ENCODE measurements around the gene RRM1. TPM values are rescaled to one million over a fixed set of nuclear protein-coding genes. Genes with fewer than 3 reads are reported as not detected.
"Not testable (repeated sequence)": the region's sequence is repeated elsewhere in the genome, so short reads cannot be mapped to it uniquely, and the experiment has no call there.

The RRM1 gene
- total RNA-seq, 1 experiment from 2014 or later = 250 TPM

DNA sequence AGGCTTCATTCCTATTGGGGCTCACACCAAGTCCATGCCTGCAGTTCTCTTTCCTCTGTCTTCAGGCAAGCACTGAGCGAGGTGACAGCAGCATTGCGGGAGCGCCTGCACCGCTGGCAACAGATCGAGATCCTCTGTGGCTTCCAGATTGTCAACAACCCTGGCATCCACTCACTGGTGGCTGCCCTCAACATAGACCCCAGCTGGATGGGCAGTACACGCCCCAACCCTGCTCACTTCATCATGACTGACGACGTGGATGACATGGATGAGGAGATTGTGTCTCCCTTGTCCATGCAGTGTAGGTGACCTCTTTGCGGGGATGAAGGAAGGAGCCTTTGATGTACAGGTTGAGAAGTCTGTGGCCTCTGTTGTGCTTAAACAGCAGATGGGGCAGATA, 11.4 kb upstream of the RRM1 start:
- DNase-seq (ENCODE audit: low read depth) = no peak

DNA sequence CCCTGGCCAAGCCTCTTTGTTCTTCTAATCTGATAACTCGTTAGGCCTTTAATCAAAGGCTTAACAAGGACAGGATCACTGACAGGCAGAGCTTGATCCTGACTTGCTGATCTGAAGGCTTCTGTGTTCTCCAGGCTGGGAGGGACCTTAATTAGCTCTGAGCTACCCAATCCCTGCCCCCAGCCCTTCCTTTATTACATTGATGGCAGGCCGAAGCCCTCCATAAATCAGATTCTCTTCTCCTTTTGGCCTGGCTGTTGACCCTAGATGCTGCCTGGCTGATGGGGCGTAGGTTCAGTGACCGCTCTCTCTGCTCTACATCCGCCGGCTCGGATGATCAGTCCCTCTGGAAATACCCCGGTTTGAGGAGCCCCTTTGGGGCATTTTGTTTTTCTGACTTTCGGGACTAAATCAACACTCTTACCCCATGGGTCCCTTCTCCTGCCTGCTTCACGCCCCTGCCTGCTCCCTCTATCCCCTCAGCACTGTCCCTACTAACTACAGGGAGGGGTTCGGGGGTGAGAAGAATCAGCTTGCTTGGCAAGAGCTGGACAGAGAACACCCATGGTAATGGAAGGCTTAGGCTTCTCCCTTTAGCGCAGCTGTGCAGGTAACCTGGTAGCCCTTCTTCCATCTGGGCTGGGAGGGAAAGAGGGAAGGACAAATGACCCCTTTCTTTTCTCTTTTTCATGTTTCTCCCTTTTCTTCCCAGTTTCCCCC, 10.0 kb upstream of the RRM1 start:
- no peak for DNase-seq (ENCODE audit: low read depth)

GRCh38 chr11:4085575-4085974, 9.0 kb upstream of the RRM1 start:
- no peak for DNase-seq (ENCODE audit: low read depth)

GRCh38 chr11:4086575-4087353, 7.8 kb upstream of the RRM1 start:
- DNase-seq (ENCODE audit: low read depth) = no peak

DNA sequence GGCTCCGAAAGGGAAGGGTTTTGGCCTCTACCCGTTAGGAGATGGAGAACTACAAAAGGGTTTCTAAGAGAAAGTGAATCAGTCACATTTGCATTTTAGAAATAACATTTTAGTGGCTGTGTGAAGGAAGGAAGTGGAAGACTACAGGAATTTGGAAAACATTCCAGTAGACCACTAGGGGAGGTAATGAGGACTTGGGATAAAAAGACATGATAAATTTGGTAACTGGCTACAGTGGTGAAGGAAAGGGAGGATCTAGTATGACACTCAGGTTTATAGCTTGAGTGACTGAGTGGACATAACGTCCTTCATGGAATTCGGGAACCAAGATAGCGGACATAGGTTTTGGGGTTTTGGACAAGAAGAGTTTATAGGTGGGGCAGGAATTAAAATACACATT, 7.0 kb upstream of the RRM1 start:
- peak; percentile 47 for DNase-seq (ENCODE audit: low read depth)

- no peak for DNase-seq (ENCODE audit: low read depth)
Measured at GRCh38 chr11:4090258-4090657, 4.3 kb upstream of the RRM1 start.

DNA sequence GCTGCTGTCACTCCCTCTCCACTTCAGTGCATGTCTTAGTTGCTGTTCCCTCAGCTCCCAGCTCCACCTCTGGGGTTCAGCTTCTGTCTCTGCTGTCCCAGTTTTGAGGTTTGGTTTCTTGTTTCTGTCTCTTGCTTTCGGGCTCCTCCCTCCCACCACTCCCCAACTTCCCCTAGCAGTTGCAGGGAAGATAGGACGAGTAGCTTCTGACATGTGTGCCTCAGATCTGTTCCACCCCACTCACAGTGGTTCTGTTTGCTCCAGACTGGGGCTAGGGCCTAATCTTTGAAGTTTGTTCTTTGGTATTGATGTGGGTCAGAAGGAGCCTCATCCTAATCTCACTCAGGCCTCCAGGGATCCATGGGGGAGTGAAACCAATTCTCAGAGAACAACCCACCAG, 2.6 kb upstream of the RRM1 start:
- DNase-seq (ENCODE audit: low read depth) = no peak

- DNase-seq (ENCODE audit: low read depth) = no peak
Measured at GRCh38 chr11:4093519-4094347, 866 bp upstream of the RRM1 start.

GRCh38 chr11:4095509-4096230, 1.1 kb downstream of the RRM1 start:
- DNase-seq (ENCODE audit: low read depth) = peak; percentile 70

DNA sequence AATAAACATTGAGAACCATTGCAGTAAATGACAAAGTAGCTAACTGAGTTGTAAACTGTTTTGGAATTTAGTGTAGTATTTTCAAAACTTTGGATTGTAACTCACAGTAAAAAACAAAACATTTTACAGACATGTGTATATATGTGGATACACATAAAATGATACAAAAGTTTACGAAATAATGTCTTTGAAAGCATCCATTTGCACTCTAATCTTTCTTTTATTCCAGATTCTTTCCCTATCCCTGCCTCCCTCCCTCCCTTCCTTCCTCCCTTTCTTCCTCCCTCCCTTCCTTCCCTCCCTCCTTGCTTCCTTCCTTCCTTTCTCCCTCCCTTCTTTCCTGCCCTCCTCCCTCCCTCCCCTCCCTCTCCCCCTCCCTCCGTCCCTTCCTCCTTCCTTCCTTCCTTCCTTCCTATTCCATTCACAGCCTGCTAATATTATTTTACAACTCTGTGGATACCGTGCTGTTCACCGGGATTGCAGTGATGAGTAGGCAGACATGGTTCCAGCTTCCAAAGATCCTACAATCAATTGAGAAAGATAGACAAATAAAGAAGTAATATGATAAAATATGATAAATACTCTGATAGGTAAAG, 3.5 kb downstream of the RRM1 start:
- DNase-seq (ENCODE audit: low read depth) = no peak

DNA sequence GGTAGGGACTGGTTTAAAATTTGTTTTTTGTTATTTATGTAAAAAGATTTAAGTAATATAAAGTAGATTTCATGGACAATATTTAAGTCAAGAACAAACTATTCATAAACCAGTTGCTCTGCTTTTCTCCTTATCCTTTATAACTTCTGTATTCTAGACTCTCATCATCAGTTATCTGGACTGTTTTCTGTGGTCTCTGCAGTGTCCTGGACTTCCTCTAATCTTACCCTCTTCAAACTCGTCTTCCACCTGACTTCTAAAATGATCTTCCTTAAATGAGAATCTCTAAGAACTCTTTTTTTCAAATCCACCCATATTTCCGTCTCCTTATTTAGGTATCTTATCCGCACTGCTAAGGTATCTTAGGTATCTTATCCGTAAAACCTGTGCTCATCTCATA, 8.1 kb downstream of the RRM1 start:
- DNase-seq (ENCODE audit: low read depth) = no peak

- no peak for DNase-seq (ENCODE audit: low read depth)
Measured at GRCh38 chr11:4103269-4103668, 8.7 kb downstream of the RRM1 start.

DNA sequence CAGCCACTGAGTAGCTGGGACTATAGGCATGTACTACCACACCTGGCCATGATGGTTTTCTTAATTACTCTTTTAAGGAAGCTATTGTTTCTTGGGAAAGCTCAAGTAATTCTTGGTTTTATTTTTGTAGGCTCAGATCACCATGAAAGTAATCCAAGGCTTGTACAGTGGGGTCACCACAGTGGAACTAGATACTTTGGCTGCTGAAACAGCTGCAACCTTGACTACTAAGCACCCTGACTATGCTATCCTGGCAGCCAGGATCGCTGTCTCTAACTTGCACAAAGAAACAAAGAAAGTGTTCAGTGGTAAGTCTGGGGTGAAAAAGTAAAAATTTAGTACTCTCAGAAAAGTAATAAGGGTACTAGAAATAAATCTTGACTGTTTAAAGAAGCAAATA, 11.3 kb downstream of the RRM1 start:
- DNase-seq (ENCODE audit: low read depth) = no peak

DNA sequence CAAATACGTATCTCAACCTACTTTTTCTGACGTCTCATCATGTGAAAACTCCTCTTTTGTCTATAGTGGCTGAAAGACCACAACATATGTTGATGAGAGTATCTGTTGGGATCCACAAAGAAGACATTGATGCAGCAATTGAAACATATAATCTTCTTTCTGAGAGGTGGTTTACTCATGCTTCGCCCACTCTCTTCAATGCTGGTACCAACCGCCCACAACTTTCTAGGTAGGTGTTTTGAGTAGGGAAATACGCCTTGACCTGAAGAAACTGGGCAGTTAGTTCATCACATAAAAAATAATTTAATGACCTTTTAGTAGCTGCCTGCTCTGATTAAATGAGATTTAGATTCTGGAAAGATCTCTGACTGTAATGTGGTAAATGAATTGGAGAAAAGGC, 17.2 kb downstream of the RRM1 start:
- DNase-seq (ENCODE audit: low read depth) = no peak

DNA sequence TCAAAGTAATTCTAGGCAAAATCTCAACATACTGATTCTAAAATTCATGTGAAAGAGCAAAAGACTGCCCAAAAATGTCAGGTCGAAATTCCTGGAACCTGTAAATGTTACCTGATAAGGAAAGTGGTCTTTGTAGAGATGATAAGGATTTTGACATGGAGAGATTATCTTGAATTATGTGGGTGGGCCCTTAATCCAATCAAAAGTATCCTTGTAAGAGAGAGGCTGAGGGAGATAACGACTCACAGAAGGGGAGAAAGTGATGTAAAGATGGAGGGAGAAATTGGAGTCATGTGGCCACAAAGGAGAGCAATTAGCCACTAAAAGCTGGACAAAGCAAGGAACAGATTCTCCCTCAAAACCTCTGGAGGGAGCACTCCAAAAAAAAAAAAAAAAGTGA, 20.5 kb downstream of the RRM1 start:
- DNase-seq (ENCODE audit: low read depth) = no peak

DNA sequence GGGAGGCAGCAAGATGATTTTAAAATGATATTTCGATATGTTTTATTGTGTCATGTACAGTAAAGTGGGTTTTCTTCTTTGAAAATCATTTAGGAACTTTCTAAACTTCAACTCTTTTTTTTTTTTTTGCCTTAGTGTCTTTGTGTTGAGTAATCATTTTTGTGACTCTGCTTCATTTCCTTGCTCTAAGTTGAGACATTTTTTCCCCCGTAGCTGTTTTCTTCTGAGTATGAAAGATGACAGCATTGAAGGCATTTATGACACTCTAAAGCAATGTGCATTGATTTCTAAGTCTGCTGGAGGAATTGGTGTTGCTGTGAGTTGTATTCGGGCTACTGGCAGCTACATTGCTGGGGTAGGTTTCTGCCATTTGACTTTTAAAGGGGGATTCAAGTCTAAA, 23.5 kb downstream of the RRM1 start:
- no peak for DNase-seq (ENCODE audit: low read depth)

DNA sequence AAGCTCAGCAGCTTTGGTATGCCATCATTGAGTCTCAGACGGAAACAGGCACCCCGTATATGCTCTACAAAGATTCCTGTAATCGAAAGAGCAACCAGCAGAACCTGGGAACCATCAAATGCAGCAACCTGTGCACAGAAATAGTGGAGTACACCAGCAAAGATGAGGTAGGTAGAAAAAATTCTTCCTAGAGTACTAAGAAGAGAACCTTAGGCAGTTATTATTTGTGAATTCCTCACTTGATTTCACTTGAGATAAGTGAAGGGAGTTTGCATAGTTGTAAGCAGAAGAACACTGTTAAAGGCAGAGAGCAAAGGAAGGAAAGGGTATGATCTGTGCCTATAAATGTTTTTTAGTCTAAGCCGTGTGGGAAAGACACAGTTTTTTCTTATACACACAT, 28.6 kb downstream of the RRM1 start:
- no peak for DNase-seq (ENCODE audit: low read depth)

DNA sequence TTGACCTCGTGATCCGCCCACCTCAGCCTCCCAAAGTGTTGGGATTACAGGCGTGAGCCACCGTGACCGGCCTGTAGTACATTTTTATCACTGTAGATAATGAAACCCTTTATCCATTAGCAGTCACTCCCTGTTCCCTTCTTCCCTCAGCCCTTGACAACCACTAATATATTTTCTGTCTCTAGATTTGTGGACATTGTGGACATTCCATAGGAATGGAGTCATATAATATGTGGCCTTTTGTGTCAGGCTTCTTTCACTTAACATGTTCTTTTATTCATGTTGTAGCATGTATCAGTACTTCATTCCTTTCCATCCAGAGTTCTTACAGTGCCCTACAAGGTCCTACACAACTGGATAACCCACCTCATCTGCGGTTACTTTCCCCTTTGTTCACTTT, 30.5 kb downstream of the RRM1 start:
- DNase-seq (ENCODE audit: low read depth) = peak; percentile 46

DNA sequence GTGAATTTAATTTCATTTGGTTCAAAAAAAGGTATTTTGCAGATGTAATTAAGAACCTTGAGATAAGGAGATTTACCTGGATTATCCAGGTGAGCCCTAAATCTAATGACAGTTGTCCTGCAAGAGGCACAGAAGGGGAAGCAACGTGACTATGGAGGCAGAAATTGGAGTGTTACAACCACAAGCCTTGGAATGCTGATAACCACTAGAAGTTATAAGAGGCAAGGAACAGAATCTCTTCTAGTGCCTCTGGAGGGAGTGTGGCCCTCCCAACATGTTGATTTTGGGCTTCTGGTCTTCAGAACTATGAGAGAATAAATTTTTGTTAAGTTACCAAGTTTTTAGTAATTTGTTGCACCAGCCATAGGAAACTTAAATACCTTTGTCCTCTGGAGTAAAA, 32.8 kb downstream of the RRM1 start:
- no peak for DNase-seq (ENCODE audit: low read depth)

GRCh38 chr11:4130219-4130618, 35.6 kb downstream of the RRM1 start:
- not testable (repeated sequence) for DNase-seq (ENCODE audit: low read depth)

GRCh38 chr11:4134806-4135205, 40.2 kb downstream of the RRM1 start:
- peak; percentile 87 for DNase-seq (ENCODE audit: low read depth)

DNA sequence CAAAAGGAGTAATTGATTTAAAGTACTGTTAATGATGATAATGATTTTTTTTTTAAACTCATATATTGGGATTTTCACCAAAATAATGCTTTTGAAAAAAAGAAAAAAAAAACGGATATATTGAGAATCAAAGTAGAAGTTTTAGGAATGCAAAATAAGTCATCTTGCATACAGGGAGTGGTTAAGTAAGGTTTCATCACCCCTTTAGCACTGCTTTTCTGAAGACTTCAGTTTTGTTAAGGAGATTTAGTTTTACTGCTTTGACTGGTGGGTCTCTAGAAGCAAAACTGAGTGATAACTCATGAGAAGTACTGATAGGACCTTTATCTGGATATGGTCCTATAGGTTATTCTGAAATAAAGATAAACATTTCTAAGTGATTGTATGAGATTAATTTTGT, 43.9 kb downstream of the RRM1 start:
- no peak for DNase-seq (ENCODE audit: low read depth)

Data from M059J (cell line).